Naive thymus-derived CD4-positive, alpha-beta T cell (primary cell): ENCODE data around the gene ELAPOR1. TPM values are rescaled to one million over a fixed set of nuclear protein-coding genes. Genes with fewer than 3 reads are reported as not detected.
A peak's percentile ranks its signal among the peaks of the same experiment; 100 is the strongest.

Experiments
- ATAC-seq: fragments of 150-1000 bp; cut with Tn5 transposase; 2 replicates; pipeline ENCODE4 v1.10.0; 2021; ENCODE audit warnings: mild to moderate bottlenecking, moderate library complexity
- CTCF ChIA-PET: fragments of 350-600 bp; sonication (Branson Sonifier 250); formaldehyde crosslinking; loops from one replicate; lab custom pipeline; 2021; ENCODE audit warnings: antibody characterized with exemption; lab: Charles Lee
- POLR2A ChIA-PET: fragments of 350-600 bp; sonication (Branson Sonifier 250); formaldehyde crosslinking; loops from one replicate; lab custom pipeline; 2021; ENCODE audit warnings: antibody characterized with exemption, inconsistent platforms; lab: Charles Lee
- DNase-seq, 9 donors: peaks; one replicate each; pipeline versions ENCODE4 v3.0.0 to v3.0.0-alpha.2; 2020 to 2022; ENCODE audit warnings: mixed read lengths in 1 of 9
- H3K27ac ChIP-seq: one replicate; pipeline ENCODE4 v1.7.0; 2013; ENCODE audit warnings: mild to moderate bottlenecking, low read depth, low read length, moderate library complexity
- H3K27me3 ChIP-seq, 2 donors: one replicate each; pipeline ENCODE4 v1.7.0; 2013; ENCODE audit warnings: low read length in 2 of 2, mild to moderate bottlenecking in 2 of 2, moderate library complexity in 2 of 2; ENCODE audit not compliant: control insufficient read depth in 2 of 2, insufficient read depth in 2 of 2
- H3K36me3 ChIP-seq, 3 experiments: 1 replicate in 2 of 3; 2 replicates in 1 of 3; pipeline ENCODE4 v1.7.0; 2013; ENCODE audit warnings: low read length in 3 of 3, mild to moderate bottlenecking in 3 of 3, moderate library complexity in 1 of 3; ENCODE audit not compliant: insufficient read depth in 3 of 3, control insufficient read depth in 2 of 3
- H3K4me1 ChIP-seq, 2 donors: one replicate each; pipeline ENCODE4 v1.7.0; 2013; ENCODE audit warnings: low read length in 2 of 2, mild to moderate bottlenecking in 2 of 2, moderate library complexity in 1 of 2; ENCODE audit not compliant: control insufficient read depth in 2 of 2, insufficient read depth in 2 of 2
- H3K4me3 ChIP-seq: 2 replicates; pipeline ENCODE4 v1.7.0; 2013; ENCODE audit warnings: mild to moderate bottlenecking, low read length
- H3K9me3 ChIP-seq, 3 experiments: 1 replicate in 2 of 3; 2 replicates in 1 of 3; pipeline ENCODE4 v1.7.0; 2013; ENCODE audit warnings: low read length in 3 of 3; ENCODE audit not compliant: control insufficient read depth in 2 of 3
- H3K27ac Mint-ChIP-seq, 9 donors: one replicate each; pipeline ENCODE4 v1.8.0; 2020 to 2022; ENCODE audit warnings: mixed read lengths in 9 of 9, mild to moderate bottlenecking in 8 of 9, moderate library complexity in 5 of 9, inconsistent platforms in 2 of 9
- H3K27me3 Mint-ChIP-seq, 5 donors: one replicate each; pipeline ENCODE4 v1.8.0; 2021 to 2022; ENCODE audit warnings: mixed read lengths in 5 of 5, mild to moderate bottlenecking in 1 of 5
- H3K36me3 Mint-ChIP-seq, 5 donors: one replicate each; pipeline ENCODE4 v1.8.0; 2020 to 2022; ENCODE audit warnings: mixed read lengths in 5 of 5, mild to moderate bottlenecking in 3 of 5, inconsistent platforms in 1 of 5
- H3K4me1 Mint-ChIP-seq, 7 donors: one replicate each; pipeline ENCODE4 v1.8.0; 2020 to 2022; ENCODE audit warnings: mixed read lengths in 7 of 7, mild to moderate bottlenecking in 3 of 7, inconsistent platforms in 1 of 7
- H3K4me3 Mint-ChIP-seq, 10 donors: one replicate each; pipeline ENCODE4 v1.8.0; 2020 to 2022; ENCODE audit warnings: mild to moderate bottlenecking in 10 of 10, mixed read lengths in 10 of 10, moderate library complexity in 6 of 10, inconsistent platforms in 2 of 10
- H3K9me3 Mint-ChIP-seq, 11 donors: one replicate each; pipeline ENCODE4 v1.8.0; 2020 to 2022; ENCODE audit warnings: mixed read lengths in 11 of 11, mild to moderate bottlenecking in 4 of 11, inconsistent platforms in 1 of 11, moderate library complexity in 1 of 11
- intact Hi-C, 2 donors: fragments of 100-400 bp; cut with micrococcal nuclease; formaldehyde crosslinking; loops; one replicate each; pipeline ENCODE4 v1.15.1; 2023
- polyA plus RNA-seq, 2 donors: library from polyadenylated mRNA; unstranded; fragments of 300-500 nt; fragmentation: Illumina TruSeq; gene quantifications; one replicate each; pipeline ENCODE4 v1.2.3, GENCODE V29; 2021
- total RNA-seq, 6 experiments: library from RNA in 5 of 6; stranded (reverse) in 5 of 6; gene quantifications; 1 replicate in 5 of 6; 2 replicates in 1 of 6; pipeline ENCODE4 v1.2.3 and lab custom pipeline; 2021 to 2026

The ELAPOR1 gene
- total and polyA plus RNA-seq, 7 experiments from 2014 or later: 4.4 to 12.3 (median 7.1) TPM

DNA sequence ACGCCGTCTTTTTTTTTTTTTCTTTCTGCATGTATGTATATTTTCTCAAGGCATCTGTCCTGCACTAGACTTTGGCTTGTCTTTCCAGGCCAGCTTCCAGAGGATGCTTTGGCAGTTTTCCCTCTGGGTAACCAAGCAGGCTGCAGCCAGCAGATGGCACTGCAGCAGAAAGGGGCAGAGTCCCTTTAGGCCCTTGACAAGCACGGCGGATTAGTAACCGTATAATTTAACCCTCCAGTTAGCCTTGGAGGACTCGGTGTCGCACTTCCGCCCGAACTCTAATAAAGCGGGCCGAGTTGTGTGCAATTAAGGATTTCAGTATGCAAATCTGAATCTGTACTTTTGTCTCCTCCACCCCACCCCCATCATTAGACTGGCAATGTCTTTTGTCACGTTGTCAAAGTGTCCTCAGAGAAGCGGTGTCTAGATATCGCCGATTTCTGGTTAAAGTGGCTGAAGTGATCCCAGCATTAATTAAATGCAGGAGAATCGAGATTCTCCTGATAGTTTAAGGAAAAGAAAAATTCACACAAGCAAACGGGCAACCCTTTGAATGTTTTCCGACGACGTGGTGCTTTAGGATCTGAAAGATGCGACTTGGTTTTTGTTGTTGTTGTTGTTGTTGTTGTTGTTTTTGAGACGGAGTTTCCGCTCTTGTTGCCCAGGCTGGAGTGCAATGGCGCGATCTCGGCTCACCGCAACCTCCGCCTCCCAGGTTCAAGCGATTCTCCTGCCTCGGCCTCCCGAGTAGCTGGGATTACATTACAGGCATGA lies 24.5 kb upstream of the ELAPOR1 start:
- intact Hi-C loops: loop anchor here (1.0 to 5.0 kb wide), 13 partner anchors 11 to 527 kb away; partner anchors contain the start of genes CLCC1 (in 2 of the 2), WDR47 (in 2 of the 2), ATXN7L2 (in 1 of the 2) and EEIG2 (in 1 of the 2)
- ChIA-PET CTCF (interaction anchor here (1.3 kb wide), 2 partner anchors 11 to 397 kb away, joined by 4 to 7 read pairs; no protein-coding TSS in a partner anchor), POLR2A (interaction anchor here (0.6 to 4.4 kb wide), 12 partner anchors 7 to 531 kb away, joined by 3 to 77 read pairs (median 4); partner anchors contain the start of genes PRPF38B, TAF13 and WDR47)
- Mint-ChIP-seq H3K4me3 (peak overlapping the region; percentile 88 to 98 (median 96)), H3K9me3 (peaks cover 0 to 16% (median 2%) of the 10 kb centered on the region in 11 donors), H3K4me1 (peaks cover 15 to 35% (median 32%) of the 10 kb centered on the region in 7 donors), H3K36me3 (peaks cover 0 to 8% (median 2%) of the 10 kb centered on the region in 5 donors), H3K27me3 (no peaks in the 10 kb centered on the region), H3K27ac (peak overlapping the region in 8 of 9 donors; percentile 90 to 99 (median 98))
- Histone ChIP-seq H3K36me3 (peaks cover 0 to 11% (median 3%) of the 10 kb centered on the region in 3 experiments), H3K27ac (peak overlapping the region; percentile 97), H3K4me1 (peaks cover 14 to 18% of the 10 kb centered on the region in 2 donors), H3K9me3 (no peaks in the 10 kb centered on the region), H3K4me3 (peak overlapping the region; percentile 84), H3K27me3 (no peaks in the 10 kb centered on the region)
- ATAC-seq: no peak
- peak in 1 of 9 donors; percentile 52 for DNase-seq

GRCh38 chr1:109090196-109091077 lies 23.5 kb upstream of the ELAPOR1 start, which contains the start of gene TMEM167B:
Gene TMEM167B, plus strand, starts transcription at chr1:109090764. Its CDS starts 109 bp downstream, at chr1:109090873.
- H3K4me3 ChIP-seq: peak within 1 kb of the TSS; percentile 84
- Mint-ChIP-seq H3K27me3 (no peaks in the 10 kb centered on the region), H3K27ac (peak within 1 kb of the TSS; percentile 90 to 99 (median 98)), H3K36me3 (peaks cover 0 to 15% (median 5%) of the 10 kb centered on the region in 5 donors), H3K9me3 (peaks cover 0 to 16% (median 2%) of the 10 kb centered on the region in 11 donors), H3K4me3 (peak within 1 kb of the TSS; percentile 88 to 98 (median 96)), H3K4me1 (peaks cover 15 to 43% (median 36%) of the 10 kb centered on the region in 7 donors)
- H3K27me3 ChIP-seq: no peaks in the 10 kb centered on the region
- DNase-seq (peak; percentile 71 to 92 (median 87)), ATAC-seq (peak; percentile 98)
- intact Hi-C loops: loop anchor here (1.0 to 5.0 kb wide), 12 partner anchors 10 to 528 kb away; partner anchors contain the start of genes CLCC1 (in 2 of the 2), WDR47 (in 2 of the 2), ATXN7L2 (in 1 of the 2) and EEIG2 (in 1 of the 2)
- H3K36me3 ChIP-seq: peaks cover 0 to 17% (median 4%) of the 10 kb centered on the region in 3 experiments
- no peaks in the 10 kb centered on the region for H3K9me3 ChIP-seq
- H3K4me1 ChIP-seq: peaks cover 14 to 18% of the 10 kb centered on the region in 2 donors
- ChIA-PET POLR2A (interaction anchor here (0.6 to 4.4 kb wide), 13 partner anchors 8 to 530 kb away, joined by 3 to 77 read pairs (median 4); partner anchors contain the start of genes PRPF38B, TAF13 and WDR47), CTCF (interaction anchor here (0.6 to 1.3 kb wide), 3 partner anchors 10 to 398 kb away, joined by 3 to 7 read pairs (median 4); no protein-coding TSS in a partner anchor)
- peak within 1 kb of the TSS; percentile 97 for H3K27ac ChIP-seq

DNA sequence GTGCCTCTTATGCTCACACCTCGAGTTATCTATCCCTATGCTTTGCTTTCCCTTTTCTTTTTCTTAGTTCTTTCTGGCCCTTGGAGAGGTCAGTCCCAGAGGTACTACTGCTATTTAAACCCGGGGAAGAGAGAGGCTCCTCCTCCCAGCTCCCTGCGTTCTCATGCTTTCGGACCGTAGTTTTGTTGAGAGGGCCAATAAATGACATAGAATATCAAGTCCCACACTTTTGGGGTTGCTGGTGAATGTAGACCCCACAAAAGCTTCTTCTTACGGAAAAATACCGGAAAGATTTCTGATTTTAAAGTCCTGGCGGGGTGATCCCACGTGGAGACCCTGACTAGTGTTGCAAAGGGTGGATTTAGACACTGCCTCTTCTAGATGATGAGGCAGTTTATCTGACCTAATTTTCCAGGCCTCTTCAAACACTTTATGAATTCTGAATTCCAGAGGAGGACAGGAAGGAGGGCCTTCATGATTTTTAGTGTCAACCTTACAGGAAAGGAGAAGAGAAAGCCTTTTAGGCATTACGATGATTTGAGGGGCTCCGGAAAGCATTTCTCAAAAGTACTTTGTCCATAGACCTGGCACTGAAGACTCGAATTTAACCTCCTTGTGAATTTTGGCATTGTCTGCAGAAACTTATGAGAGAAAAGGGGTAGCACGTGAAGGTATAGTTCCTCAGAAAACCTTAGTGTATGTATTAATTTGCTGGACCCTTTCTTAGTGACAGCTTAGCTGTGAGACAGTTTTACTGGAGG lies 22.7 kb upstream of the ELAPOR1 start:
- H3K9me3 ChIP-seq: no peaks in the 10 kb centered on the region
- H3K27me3 ChIP-seq: no peaks in the 10 kb centered on the region
- Mint-ChIP-seq H3K4me3 (peak overlapping the region; percentile 88 to 98 (median 96)), H3K4me1 (peaks cover 15 to 43% (median 37%) of the 10 kb centered on the region in 7 donors), H3K27ac (peak overlapping the region; percentile 90 to 99 (median 98)), H3K27me3 (no peaks in the 10 kb centered on the region), H3K36me3 (peaks cover 0 to 15% (median 5%) of the 10 kb centered on the region in 5 donors), H3K9me3 (peaks cover 0 to 16% (median 2%) of the 10 kb centered on the region in 11 donors)
- peak overlapping the region; percentile 97 for H3K27ac ChIP-seq
- CTCF ChIA-PET: interaction anchor here (0.6 to 1.3 kb wide), 3 partner anchors 9 to 398 kb away, joined by 3 to 7 read pairs (median 4); no protein-coding TSS in a partner anchor
- H3K4me1 ChIP-seq: peaks cover 14 to 18% of the 10 kb centered on the region in 2 donors
- intact Hi-C loops: loop anchor here (5.0 kb wide), 6 partner anchors 121 to 529 kb away; partner anchors contain the start of genes ATXN7L2 (in 1 of the 2), CLCC1 (in 1 of the 2), EEIG2 (in 1 of the 2) and PSMA5 (in 1 of the 2)
- ATAC-seq: peak; percentile 10
- peaks cover 0 to 21% (median 4%) of the 10 kb centered on the region in 3 experiments for H3K36me3 ChIP-seq
- H3K4me3 ChIP-seq: peak overlapping the region; percentile 84
- no peak for DNase-seq
- POLR2A ChIA-PET: interaction anchor here (0.8 to 4.4 kb wide), 12 partner anchors 9 to 422 kb away, joined by 3 to 77 read pairs (median 4); partner anchors contain the start of genes PRPF38B, TAF13 and WDR47

- H3K36me3 Mint-ChIP-seq: peaks cover 0 to 15% (median 5%) of the 10 kb centered on the region in 5 donors
- peak overlapping the region; percentile 88 to 98 (median 96) for H3K4me3 Mint-ChIP-seq
- H3K27me3 Mint-ChIP-seq: no peaks in the 10 kb centered on the region
- Histone ChIP-seq H3K27ac (peak overlapping the region; percentile 97), H3K9me3 (no peaks in the 10 kb centered on the region), H3K36me3 (peaks cover 0 to 21% (median 4%) of the 10 kb centered on the region in 3 experiments), H3K4me3 (peak overlapping the region; percentile 84), H3K4me1 (peaks cover 14 to 18% of the 10 kb centered on the region in 2 donors), H3K27me3 (no peaks in the 10 kb centered on the region)
- ChIA-PET CTCF (no interaction called here), POLR2A (interaction anchor here (0.5 to 4.4 kb wide), 9 partner anchors 9 to 529 kb away, joined by 3 to 77 read pairs (median 7); partner anchors contain the start of genes PRPF38B, SARS1, TAF13 and WDR47)
- intact Hi-C loops: loop anchor here (5.0 kb wide), 6 partner anchors 120 to 530 kb away; partner anchors contain the start of genes ATXN7L2 (in 1 of the 2), CLCC1 (in 1 of the 2), EEIG2 (in 1 of the 2) and PSMA5 (in 1 of the 2)
- H3K4me1 Mint-ChIP-seq: peaks cover 15 to 43% (median 37%) of the 10 kb centered on the region in 7 donors
- H3K9me3 Mint-ChIP-seq: peaks cover 0 to 16% (median 0%) of the 10 kb centered on the region in 11 donors
- peak overlapping the region; percentile 90 to 99 (median 98) for H3K27ac Mint-ChIP-seq
- ATAC-seq (no peak), DNase-seq (no peak)
Observed at GRCh38 chr1:109091839-109092193, 22.1 kb upstream of the ELAPOR1 start.

GRCh38 chr1:109094377-109094803 lies 19.5 kb upstream of the ELAPOR1 start:
- Histone ChIP-seq H3K36me3 (peaks cover 0 to 21% (median 4%) of the 10 kb centered on the region in 3 experiments), H3K9me3 (no peaks in the 10 kb centered on the region), H3K4me1 (peaks cover 14 to 18% of the 10 kb centered on the region in 2 donors), H3K4me3 (no peak overlapping the region), H3K27me3 (no peaks in the 10 kb centered on the region), H3K27ac (no peak overlapping the region)
- no peak for DNase-seq
- H3K4me3 Mint-ChIP-seq: no peak overlapping the region
- intact Hi-C loops: loop anchor here (5.0 kb wide), 6 partner anchors 118 to 532 kb away; partner anchors contain the start of genes ATXN7L2 (in 1 of the 2), CLCC1 (in 1 of the 2), EEIG2 (in 1 of the 2) and PSMA5 (in 1 of the 2)
- no peaks in the 10 kb centered on the region for H3K27me3 Mint-ChIP-seq
- peaks cover 15 to 45% (median 38%) of the 10 kb centered on the region in 7 donors for H3K4me1 Mint-ChIP-seq
- peak overlapping the region in 1 of 9 donors; percentile 59 for H3K27ac Mint-ChIP-seq
- CTCF ChIA-PET: interaction anchor here (0.6 to 0.9 kb wide), 2 partner anchors 57 to 274 kb away, joined by 4 to 7 read pairs; no protein-coding TSS in a partner anchor
- peaks cover 0 to 9% (median 0%) of the 10 kb centered on the region in 11 donors for H3K9me3 Mint-ChIP-seq
- H3K36me3 Mint-ChIP-seq: peaks cover 0 to 15% (median 7%) of the 10 kb centered on the region in 5 donors
- POLR2A ChIA-PET: interaction anchor here (0.6 kb wide), 1 partner anchor 45 kb away, joined by 3 read pairs; no protein-coding TSS in a partner anchor
- ATAC-seq: no peak
